Rectal smooth muscle tissue (tissue), 1 donor: ENCODE data around the gene IRX3.
A peak's percentile ranks its signal among the peaks of the same experiment; 100 is the strongest.

Experiments used
- H3K27ac ChIP-seq: one replicate; pipeline ENCODE4 v1.7.0; 2013; ENCODE audit warnings: low read depth, low read length, inconsistent platforms
- H3K27me3 ChIP-seq: one replicate; pipeline ENCODE4 v1.7.0; 2013; ENCODE audit warnings: low read length; ENCODE audit not compliant: control insufficient read depth, insufficient read depth
- H3K36me3 ChIP-seq: one replicate; pipeline ENCODE4 v1.7.0; 2013; ENCODE audit warnings: low read length; ENCODE audit not compliant: control insufficient read depth, insufficient read depth
- H3K4me1 ChIP-seq: one replicate; pipeline ENCODE4 v1.7.0; 2013; ENCODE audit warnings: low read length; ENCODE audit not compliant: control insufficient read depth, insufficient read depth
- H3K4me3 ChIP-seq: one replicate; pipeline ENCODE4 v1.7.0; 2013; ENCODE audit warnings: low read length
- H3K9ac ChIP-seq: one replicate; pipeline ENCODE4 v1.7.0; 2013; ENCODE audit warnings: low read length

IRX3 gene

DNA sequence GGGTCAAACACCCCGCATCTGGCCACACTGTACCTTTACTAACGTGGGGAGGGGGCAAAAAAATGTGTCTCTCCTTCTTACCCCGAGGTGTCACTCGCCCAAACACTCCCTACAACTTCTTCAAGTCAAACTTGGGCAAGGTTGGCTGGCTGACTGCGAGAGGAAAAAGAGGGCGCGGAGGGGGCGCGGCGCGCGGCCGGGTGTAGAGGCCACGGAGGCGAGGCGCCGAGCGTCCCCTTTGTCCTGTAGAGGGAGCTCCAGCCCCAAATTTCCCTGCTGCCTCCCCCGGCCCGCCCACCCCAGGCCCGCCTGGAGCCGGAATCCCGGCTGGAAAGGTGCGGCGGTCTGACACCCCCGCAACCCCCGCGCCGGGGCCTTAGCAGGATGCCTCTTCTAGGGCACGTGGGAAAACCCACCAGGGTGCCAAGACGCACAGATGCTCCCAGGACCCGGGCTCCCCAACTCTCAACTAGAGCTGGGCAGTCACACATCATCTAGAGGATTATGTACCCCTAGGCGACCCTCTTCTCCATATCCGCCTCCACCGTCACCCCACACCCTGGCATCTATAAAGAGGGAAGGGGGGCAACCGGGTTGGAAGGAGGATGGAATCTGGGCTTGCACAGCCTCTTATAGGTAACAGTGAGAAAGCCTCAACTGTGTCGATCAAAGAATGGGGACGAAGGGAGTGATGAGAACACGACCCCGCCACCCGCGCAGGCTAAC is 4.2 kb downstream of the IRX3 start:
- Histone ChIP-seq H3K36me3 (no peaks in the 10 kb centered on the region), H3K4me1 (no peaks in the 10 kb centered on the region), H3K9ac (no peak overlapping the region), H3K27ac (no peak overlapping the region), H3K27me3 (peaks cover 38% of the 10 kb centered on the region), H3K4me3 (peak overlapping the region; percentile 2)

DNA sequence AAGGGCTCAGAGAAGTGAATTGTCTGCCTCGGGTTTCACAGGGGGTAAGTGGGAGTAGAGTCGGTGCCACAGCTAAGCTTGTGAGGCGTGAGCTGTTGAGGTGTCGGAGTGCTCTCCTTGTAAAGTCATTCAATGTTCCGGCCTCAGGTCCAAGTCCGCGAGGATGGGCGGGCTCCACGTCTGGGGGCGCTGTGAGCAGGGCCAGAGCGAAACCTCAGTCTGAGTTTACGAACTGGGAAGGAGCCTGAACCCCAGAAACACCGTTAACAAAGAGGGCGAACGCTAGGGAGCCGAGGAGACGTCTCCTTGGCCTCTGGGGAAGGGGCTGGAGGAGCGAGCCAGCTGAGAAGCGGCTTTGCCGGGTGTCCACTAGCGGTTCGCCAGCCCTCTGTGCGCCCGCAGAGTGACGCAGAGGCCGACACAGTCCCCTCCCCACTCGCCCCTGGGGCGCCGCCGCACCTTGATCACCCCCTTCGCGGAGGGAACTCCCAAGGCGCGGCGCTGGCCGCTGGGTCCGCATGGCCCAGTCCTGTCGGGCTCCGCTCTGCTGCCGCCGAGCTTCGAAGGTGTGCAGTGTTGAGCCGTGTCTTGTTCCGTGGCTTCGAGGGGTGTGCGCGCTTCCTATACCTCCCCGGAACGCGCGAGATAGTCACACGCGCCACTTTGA is 4.9 kb downstream of the IRX3 start:
- peak overlapping the region; percentile 2 for H3K4me3 ChIP-seq

DNA sequence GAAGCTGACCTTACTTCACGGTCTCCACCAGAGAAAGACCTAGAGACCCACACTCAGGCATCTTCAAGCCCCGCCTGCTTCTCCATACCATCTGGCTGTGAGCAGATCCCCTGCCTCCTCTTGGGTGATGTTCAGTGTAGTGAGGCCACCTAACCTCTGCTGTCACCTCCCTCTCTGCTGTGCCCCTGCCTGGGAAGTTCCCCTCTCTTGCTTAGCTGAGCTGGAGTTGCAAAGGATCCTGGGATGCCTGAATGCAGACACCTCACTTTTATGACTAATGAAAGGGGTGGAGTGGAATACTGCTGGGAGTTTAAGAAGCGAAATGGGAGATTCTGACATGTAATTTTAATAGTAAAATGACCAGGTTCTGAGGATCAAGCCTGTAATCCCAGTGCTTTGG is 5.8 kb downstream of the IRX3 start:
- Histone ChIP-seq H3K27me3 (peaks cover 28% of the 10 kb centered on the region), H3K4me1 (no peaks in the 10 kb centered on the region), H3K4me3 (no peak overlapping the region)

More for the DNA sequence above, 4.9 kb downstream of the IRX3 start:
- no peaks in the 10 kb centered on the region for H3K36me3 ChIP-seq
- no peaks in the 10 kb centered on the region for H3K4me1 ChIP-seq
- H3K27ac ChIP-seq, result no peak overlapping the region
- peaks cover 34% of the 10 kb centered on the region for H3K27me3 ChIP-seq
- no peak overlapping the region for H3K9ac ChIP-seq

DNA sequence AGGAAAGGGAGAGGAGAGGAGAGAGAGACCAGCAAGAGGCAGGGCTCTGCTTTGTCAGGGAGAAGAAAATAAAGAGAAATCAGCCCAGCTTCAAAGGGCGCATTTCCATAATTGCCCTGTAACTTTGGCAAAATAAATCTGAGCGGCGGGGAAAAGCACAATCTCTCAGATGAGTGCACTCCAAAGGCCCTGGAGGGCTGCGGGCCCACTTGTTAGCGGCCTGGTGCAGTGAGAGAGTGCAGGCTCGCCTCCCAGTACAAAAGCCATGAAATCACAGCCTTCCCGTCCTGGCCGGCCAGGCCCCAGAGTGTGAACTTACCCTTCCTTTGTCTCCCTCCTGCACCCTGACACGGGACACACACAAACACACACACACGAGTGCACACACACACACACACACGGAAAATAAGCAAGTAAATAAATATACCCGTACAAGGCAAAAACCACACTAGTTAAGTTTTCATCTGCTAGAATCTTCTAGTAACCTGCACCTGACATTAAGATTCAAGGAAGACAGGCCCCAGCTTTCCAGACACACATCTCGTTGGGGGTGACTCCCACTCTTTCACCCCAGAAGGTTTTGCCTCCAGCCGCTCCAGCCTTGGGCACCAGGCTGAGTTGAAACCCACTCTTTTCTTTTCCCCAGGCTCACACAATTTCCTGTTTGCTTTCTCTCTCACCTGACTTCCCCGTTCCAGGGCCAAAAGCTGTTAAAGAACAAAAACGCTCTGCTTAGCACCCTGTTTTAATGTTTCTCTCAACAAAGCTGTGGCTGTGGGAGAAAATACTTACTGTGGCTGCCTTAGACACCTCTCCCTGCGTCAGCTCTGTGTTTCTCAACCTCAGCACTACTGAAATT is 8.5 kb downstream of the IRX3 start:
- peaks cover 14% of the 10 kb centered on the region for H3K27me3 ChIP-seq
- no peaks in the 10 kb centered on the region for H3K36me3 ChIP-seq
- H3K27ac ChIP-seq, result no peak overlapping the region
- H3K4me3 ChIP-seq, result no peak overlapping the region
- no peak overlapping the region for H3K9ac ChIP-seq
- no peaks in the 10 kb centered on the region for H3K4me1 ChIP-seq

More for the DNA sequence above, 5.8 kb downstream of the IRX3 start:
- H3K36me3 ChIP-seq, result no peaks in the 10 kb centered on the region
- no peak overlapping the region for H3K27ac ChIP-seq
- H3K9ac ChIP-seq, result no peak overlapping the region

DNA sequence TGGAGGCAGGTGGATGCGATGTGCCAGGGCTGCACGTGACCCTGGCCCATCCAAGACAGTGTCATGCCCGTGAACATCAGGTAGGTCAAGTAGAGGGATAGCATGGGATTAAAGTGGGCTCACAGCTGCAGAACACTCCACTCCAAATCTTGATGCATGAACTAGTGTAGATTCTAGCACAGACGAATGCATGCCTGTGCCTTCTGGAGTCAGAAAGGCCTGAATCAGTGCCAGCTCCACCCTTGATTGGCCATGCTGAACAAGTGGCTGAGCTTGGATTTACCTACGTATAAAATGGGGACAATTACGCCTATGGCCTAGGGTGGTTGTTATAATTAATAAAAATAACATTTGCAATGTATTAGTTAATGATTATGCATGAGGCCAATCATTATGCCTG is 10.6 kb downstream of the IRX3 start:
- H3K4me3 ChIP-seq, result no peak overlapping the region
- H3K9ac ChIP-seq, result no peak overlapping the region
- H3K36me3 ChIP-seq, result no peaks in the 10 kb centered on the region
- H3K4me1 ChIP-seq, result no peaks in the 10 kb centered on the region
- H3K27me3 ChIP-seq, result peaks cover 5% of the 10 kb centered on the region
- H3K27ac ChIP-seq, result no peak overlapping the region

DNA sequence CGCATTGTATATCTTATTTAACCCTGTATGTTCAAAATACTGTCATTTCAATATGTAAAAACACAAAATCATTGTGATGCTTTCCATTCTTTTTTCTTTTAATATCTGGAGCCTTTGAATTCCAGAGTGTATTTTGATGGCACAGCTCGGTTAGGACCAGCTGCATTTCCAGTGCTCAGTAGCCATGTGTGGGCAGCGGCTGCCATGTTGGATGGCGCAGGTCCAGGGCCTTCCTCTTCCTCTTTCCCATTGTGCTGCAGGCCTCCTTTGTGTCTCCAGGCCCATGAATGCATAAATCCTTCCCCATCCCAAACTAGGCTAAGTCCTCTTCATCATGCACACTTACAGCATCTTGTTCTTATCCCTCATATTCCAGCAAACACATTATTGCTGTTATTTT is 13.0 kb downstream of the IRX3 start:
- Histone ChIP-seq H3K9ac (no peak overlapping the region), H3K27ac (no peak overlapping the region), H3K36me3 (no peaks in the 10 kb centered on the region), H3K4me3 (no peak overlapping the region), H3K4me1 (no peaks in the 10 kb centered on the region), H3K27me3 (no peaks in the 10 kb centered on the region)

DNA sequence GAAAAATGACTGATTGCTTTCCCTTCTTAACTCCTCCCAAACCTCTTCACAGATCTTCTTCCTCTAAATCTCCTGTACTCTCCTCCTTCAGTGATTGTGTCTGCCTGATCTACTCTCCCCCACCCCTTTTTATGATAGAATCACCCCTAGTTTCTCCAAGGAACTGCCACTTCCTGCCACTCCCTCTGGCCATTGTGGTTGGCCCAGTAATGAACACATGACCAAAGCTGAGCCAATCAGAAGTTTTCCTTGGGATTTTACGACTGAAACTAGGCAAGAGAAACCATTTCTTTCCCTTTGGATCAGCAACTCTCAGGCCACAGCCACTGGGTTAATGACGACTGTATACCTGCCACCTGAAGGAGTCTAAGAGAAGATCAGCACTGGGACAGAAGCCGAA is 15.9 kb downstream of the IRX3 start:
- Histone ChIP-seq H3K4me1 (no peaks in the 10 kb centered on the region), H3K9ac (no peak overlapping the region), H3K27me3 (no peaks in the 10 kb centered on the region), H3K4me3 (no peak overlapping the region), H3K27ac (no peak overlapping the region), H3K36me3 (no peaks in the 10 kb centered on the region)

DNA sequence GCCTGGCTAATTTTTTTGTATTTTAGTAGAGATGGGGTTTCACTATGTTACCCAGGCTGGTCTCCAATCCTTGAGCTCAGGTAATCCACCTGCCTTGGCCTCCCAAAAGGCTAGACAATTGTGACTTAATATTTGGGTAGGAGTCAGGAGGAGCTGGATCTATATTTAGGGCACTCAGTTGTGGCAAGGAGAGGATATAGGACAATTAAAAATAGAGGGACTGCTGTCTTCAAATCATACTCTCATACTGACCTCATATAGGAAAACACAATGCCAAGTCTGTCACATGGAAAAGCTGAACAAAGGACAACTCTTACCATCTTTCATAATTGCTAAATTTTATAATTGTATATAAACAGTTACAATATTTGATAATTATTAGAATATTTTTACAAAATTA is 17.1 kb downstream of the IRX3 start:
- no peak overlapping the region for H3K27ac ChIP-seq
- no peaks in the 10 kb centered on the region for H3K4me1 ChIP-seq
- H3K9ac ChIP-seq, result no peak overlapping the region
- H3K4me3 ChIP-seq, result no peak overlapping the region
- H3K36me3 ChIP-seq, result no peaks in the 10 kb centered on the region
- peaks cover 2% of the 10 kb centered on the region for H3K27me3 ChIP-seq

DNA sequence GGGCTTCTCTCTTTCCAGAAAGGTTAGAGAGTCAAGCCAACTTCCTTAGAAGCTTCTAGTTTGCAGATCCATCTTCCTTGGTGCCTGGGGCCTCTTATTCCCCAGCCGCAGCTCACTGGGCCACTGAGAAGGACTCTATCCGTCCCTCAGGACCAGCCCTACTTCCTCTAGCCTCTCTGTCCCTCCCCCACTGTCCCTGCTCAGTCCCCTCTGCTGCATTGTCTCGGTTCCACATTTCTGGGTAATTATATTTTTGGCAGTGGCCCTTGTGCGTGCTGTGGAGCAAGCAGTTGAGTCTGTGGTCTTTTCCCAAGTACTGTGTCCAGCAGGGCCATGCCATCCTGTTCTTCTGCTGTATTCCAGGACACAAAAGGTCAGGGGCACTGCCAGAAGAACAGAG is 17.8 kb downstream of the IRX3 start:
- Histone ChIP-seq H3K27me3 (peaks cover 2% of the 10 kb centered on the region), H3K4me1 (no peaks in the 10 kb centered on the region), H3K27ac (no peak overlapping the region), H3K36me3 (no peaks in the 10 kb centered on the region), H3K9ac (no peak overlapping the region), H3K4me3 (no peak overlapping the region)

DNA sequence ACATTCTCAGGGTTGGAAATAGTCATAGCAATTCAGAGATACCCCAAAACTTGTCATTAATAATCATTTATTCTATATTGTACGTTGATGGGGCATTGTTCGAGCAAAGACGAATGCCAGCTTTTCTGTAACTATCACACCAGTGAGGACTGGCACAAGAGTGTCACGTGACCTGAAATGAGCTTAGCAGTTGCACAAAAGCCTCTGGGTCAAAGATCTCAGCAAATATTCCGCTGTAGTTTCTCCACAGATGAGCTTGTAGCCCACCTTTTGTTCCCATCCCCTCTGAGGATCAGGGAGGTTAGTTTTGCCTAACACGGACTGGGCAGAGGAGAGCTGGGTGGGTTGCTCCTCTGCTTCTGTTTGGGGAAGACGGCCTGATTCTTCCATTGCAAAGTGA is 18.2 kb downstream of the IRX3 start:
- Histone ChIP-seq H3K27ac (no peak overlapping the region), H3K27me3 (peaks cover 2% of the 10 kb centered on the region), H3K4me3 (no peak overlapping the region), H3K9ac (no peak overlapping the region), H3K4me1 (no peaks in the 10 kb centered on the region), H3K36me3 (no peaks in the 10 kb centered on the region)

DNA sequence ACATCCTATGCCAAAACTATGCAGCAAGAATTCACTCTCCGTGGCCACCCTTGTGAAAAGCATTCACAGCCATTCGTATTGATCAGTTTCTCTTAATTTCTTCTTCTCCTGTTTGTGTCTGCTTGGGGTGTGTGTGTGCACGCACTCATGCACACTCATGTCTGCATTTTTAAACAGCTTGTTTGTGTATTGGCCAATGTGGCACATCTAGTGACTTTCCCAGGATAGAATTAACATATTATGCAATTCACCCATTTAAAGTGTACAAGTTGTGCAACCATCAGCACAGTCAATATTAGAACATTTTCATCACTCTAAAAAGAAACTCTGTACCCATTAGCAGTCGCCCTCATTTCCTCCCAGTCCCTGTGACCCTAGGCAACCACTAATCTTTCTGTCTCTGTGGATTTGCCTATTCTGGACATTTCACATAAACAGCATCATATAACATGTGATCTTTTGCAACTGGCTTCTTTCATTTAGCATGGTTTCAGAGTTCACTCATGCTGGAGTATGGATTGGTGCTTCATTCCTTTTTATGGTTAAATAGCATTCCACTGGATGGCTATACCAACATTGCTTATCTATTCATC is 20.1 kb downstream of the IRX3 start:
- H3K27me3 ChIP-seq, result peaks cover 2% of the 10 kb centered on the region
- no peak overlapping the region for H3K9ac ChIP-seq
- H3K4me3 ChIP-seq, result no peak overlapping the region
- H3K36me3 ChIP-seq, result no peaks in the 10 kb centered on the region
- H3K4me1 ChIP-seq, result no peaks in the 10 kb centered on the region
- H3K27ac ChIP-seq, result no peak overlapping the region

DNA sequence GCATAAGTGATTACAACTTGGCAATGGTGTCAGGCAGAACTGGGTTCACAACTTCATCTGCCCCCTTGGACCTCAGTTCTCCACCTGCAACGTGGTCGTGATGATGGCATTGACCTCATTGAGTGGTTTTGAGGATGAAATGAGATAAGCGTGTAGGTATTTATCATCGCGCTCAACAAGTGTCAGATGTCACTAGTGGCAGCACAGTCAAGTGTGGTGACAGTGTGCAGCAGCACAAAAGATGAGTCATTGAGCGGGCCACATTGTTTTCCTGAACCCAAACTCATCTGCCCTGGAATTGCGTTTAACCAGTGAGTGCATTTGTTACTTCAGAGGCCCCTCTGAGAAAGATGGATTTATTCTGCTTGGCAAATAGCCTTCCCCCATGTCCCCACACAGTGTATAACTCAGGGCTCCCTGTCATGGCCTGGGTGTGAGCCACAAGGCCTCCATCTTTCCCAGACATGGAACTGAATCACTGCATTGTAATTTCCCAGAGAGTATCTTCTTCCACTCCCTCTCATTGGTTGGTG is 20.9 kb downstream of the IRX3 start:
- H3K4me1 ChIP-seq, result no peaks in the 10 kb centered on the region
- H3K27me3 ChIP-seq, result peaks cover 2% of the 10 kb centered on the region
- H3K9ac ChIP-seq, result no peak overlapping the region
- H3K36me3 ChIP-seq, result no peaks in the 10 kb centered on the region
- no peak overlapping the region for H3K27ac ChIP-seq
- no peak overlapping the region for H3K4me3 ChIP-seq
